Thymus (tissue), 11 donors: ENCODE data around the gene C5orf58. TPM values are rescaled to one million over a fixed set of nuclear protein-coding genes. Genes with fewer than 3 reads are reported as not detected.
"Not testable (repeated sequence)": the region's sequence is repeated elsewhere in the genome, so short reads cannot be mapped to it uniquely, and the experiment has no call there.

Experiments
- DNase-seq, 9 donors: peaks; one replicate each; pipeline ENCODE4 v3.0.0-alpha.2; 2013; ENCODE audit warnings: low spot score in 9 of 9, low read depth in 6 of 9, missing footprints in 1 of 9
- H3K27ac ChIP-seq, 2 donors: one replicate each; pipeline ENCODE4 v1.5.1; 2013; ENCODE audit warnings: control low read depth in 1 of 2, low read depth in 1 of 2, low read length in 1 of 2, mild to moderate bottlenecking in 1 of 2, moderate library complexity in 1 of 2
- H3K27me3 ChIP-seq, 2 donors: one replicate each; pipeline ENCODE4 v1.5.1; 2013; ENCODE audit warnings: low read length in 1 of 2; ENCODE audit not compliant: control insufficient read depth in 2 of 2, insufficient read depth in 1 of 2
- H3K36me3 ChIP-seq, 2 donors: one replicate each; pipeline ENCODE4 v1.5.1; 2013; ENCODE audit warnings: low read length in 1 of 2, mild to moderate bottlenecking in 1 of 2, moderate library complexity in 1 of 2; ENCODE audit not compliant: control insufficient read depth in 2 of 2, insufficient read depth in 2 of 2
- H3K4me1 ChIP-seq, 2 donors: one replicate each; pipeline ENCODE4 v1.5.1; 2013; ENCODE audit warnings: low read length in 2 of 2; ENCODE audit not compliant: control insufficient read depth in 2 of 2, insufficient read depth in 2 of 2
- H3K4me3 ChIP-seq, 2 donors: one replicate each; pipeline ENCODE4 v1.5.1; 2013; ENCODE audit warnings: low read length in 2 of 2, control low read depth in 1 of 2, mild to moderate bottlenecking in 1 of 2
- H3K9me3 ChIP-seq, 2 donors: one replicate each; pipeline ENCODE4 v1.5.1; 2013; ENCODE audit warnings: low read length in 1 of 2, mild to moderate bottlenecking in 1 of 2; ENCODE audit not compliant: control insufficient read depth in 2 of 2, insufficient read depth in 1 of 2
- WGBS: extraction: QIAGEN DNeasy Blood & Tissue Kit; methylation state at CpG from one replicate; pipeline ENCODE4 v1.1.7; 2013; 5-methylcytosine and 5-hydroxymethylcytosine counted together
- polyA plus RNA-seq: library from polyadenylated mRNA; stranded (reverse); fragments of 200-250 nt; gene quantifications from one replicate; pipeline ENCODE4 v1.2.3, GENCODE V29; 2013
- total RNA-seq: library from RNA; stranded (reverse); fragments of 120-200 nt; gene quantifications from one replicate; pipeline ENCODE4 v1.2.4, GENCODE V29; 2013
- donor health status: healthy.

The C5orf58 gene
- total and polyA plus RNA-seq, 2 donors, result 0.48 TPM; not detected in 1

DNA sequence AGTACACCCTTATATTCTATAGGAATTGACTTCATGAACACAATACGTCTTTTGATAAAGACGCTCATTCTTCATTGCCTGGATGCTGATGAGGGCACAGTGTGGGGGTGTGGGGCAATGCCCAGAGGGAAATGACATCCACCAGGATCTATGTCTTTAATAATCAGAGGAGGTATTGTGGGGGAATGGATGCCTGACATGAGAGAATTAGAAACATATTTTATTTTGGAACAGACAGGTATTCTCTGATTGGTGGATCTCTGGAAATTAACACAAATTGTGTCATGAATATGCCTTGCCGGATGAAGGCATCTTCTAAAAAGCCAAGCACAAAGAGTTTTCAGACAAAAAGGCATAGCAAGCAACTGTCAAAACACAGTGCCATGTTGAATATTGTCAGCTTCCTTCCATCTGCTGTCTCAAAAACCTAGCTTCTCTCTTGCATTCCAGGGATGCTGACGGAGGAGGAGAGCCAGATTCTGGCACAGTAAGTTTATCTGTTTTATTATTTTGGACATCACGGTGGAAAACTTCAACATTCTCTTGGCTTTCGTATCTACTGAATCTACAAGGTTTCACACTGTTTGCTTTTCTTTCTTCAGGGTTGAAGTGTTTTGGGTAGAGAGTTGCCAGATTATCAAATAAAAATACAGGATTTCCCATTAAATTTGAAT lies 3.9 kb upstream of the C5orf58 start:
- no peak for DNase-seq
- 97% methylated on average over 6 of the region's 6 CpGs for WGBS
- H3K36me3 ChIP-seq, result no peaks in the 10 kb centered on the region
- peaks cover 0 to 3% of the 10 kb centered on the region in 2 donors for H3K4me1 ChIP-seq
- H3K4me3 ChIP-seq, result no peak overlapping the region
- H3K9me3 ChIP-seq, result no peaks in the 10 kb centered on the region
- no peaks in the 10 kb centered on the region for H3K27me3 ChIP-seq
- H3K27ac ChIP-seq, result no peak overlapping the region

DNA sequence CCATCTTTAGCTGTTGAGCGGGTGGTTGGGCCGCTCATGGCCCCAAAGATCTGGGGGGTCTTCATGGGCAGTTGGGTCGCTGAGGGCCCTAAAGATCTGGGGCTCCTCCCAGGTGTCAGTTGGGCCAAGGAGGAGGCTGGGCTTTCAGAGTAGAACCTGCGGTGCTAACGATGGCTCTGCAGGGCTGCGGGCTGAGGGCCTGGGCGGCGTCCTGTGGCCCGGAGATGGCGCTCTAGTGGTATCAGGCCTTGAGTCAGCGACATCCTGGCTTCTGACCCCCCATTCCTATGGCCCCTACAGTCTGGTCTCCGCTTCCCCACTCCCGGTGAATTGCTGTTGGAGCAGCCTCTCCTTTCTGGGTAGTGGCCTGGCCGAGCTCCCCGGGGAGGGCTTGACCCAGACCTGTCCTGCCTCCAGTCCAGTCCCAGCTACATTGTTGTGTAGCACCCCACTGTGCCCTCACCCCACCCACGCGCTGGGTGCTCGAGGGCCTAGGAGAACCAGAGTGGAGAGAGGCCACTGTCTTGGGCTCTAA lies 640 bp downstream of the C5orf58 start:
- WGBS, result 97% methylated on average over 18 of the region's 18 CpGs
- Histone ChIP-seq H3K4me1 (no peaks in the 10 kb centered on the region), H3K4me3 (no peak overlapping the region), H3K36me3 (no peaks in the 10 kb centered on the region), H3K9me3 (no peaks in the 10 kb centered on the region), H3K27ac (no peak overlapping the region), H3K27me3 (no peaks in the 10 kb centered on the region)
- DNase-seq, result no peak

DNA sequence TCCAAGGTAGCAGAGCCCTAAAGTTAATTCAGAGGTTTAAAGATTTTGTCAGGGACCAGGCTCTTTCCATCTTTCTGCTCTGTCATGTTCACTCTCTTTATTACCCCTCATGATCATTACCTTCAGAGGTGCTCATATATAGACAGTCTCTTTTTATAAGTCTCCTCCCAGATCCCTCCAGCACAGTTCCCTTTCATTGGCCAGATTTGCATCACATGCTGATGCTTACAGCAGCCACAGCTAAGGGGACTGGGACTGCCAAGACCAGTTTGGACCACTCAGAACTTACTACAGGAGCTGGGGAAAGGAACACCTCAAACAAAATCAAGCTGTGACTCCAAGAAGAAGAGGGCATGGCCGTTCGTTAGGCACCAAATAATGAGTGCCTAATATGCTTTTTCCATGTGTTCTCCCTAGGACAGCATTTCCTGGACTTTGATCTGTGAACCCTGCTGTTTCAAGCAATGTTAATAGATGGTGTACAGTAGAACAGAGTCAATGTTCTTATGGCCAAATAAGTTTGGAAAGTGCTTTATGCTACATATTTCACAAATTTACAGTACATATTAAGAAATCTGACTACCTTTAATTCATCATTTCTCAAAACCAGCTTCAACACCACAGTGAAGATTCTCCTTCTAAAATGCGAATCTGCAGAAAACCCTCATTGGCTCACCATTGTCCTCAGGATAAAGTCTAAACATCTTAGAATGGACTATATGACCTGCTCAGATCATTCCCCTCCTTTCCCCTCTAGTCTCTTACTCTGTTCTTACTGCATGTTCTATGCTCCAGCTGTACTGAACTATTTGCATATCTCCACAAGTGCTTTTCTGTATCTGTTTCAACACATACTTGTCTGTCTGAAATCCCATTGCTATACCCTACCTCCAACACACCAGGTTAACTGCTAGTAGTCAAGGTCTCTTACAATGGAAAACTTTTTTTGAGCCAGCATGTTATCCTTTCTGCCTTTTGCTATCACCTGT lies 3.4 kb downstream of the C5orf58 start:
- no peak for DNase-seq
- 94% methylated on average over 3 of the region's 3 CpGs for WGBS
- H3K27me3 ChIP-seq, result no peaks in the 10 kb centered on the region
- no peak overlapping the region for H3K4me3 ChIP-seq
- H3K4me1 ChIP-seq, result no peaks in the 10 kb centered on the region
- H3K9me3 ChIP-seq, result no peaks in the 10 kb centered on the region
- no peak overlapping the region for H3K27ac ChIP-seq
- no peaks in the 10 kb centered on the region for H3K36me3 ChIP-seq

DNA sequence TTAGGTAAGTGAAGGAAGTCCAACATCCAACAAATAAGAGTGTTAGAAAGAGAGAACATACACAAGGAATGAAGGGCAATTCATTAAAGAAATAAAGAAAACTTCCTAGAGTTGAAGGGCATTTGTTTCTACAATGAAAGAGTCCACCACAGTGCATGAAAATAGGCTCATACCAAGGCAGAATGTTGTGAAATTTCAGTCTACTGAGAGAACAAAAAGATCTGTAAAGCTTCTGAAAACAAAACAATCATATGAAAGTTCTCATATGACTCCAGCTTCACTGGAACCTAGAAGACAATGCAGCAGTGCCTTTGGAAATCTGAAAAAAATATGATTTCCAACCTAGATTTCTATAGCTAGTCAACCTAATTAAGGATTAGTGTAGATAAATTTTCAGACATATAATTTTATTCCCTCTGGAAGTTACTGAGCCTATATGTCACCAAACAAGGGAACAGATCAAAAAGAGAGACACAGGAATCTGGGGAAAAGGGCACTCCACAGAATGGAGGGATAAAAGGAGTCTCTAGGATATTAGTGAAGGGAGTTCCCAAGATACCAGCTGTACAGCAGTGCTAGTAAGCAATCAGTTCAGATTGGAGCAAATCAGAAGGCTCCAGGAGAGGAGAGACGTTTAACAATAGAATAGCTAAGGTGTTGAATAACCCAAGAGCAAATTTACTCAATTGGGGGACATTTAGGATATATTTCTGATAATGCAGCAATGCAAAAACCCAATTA lies 5.8 kb downstream of the C5orf58 start:
- no peaks in the 10 kb centered on the region for H3K36me3 ChIP-seq
- H3K9me3 ChIP-seq, result no peaks in the 10 kb centered on the region
- no peak for DNase-seq
- H3K27me3 ChIP-seq, result no peaks in the 10 kb centered on the region
- H3K4me1 ChIP-seq, result no peaks in the 10 kb centered on the region
- WGBS, result 89% methylated on average over 1 of the region's 1 CpG
- H3K27ac ChIP-seq, result no peak overlapping the region
- H3K4me3 ChIP-seq, result no peak overlapping the region

DNA sequence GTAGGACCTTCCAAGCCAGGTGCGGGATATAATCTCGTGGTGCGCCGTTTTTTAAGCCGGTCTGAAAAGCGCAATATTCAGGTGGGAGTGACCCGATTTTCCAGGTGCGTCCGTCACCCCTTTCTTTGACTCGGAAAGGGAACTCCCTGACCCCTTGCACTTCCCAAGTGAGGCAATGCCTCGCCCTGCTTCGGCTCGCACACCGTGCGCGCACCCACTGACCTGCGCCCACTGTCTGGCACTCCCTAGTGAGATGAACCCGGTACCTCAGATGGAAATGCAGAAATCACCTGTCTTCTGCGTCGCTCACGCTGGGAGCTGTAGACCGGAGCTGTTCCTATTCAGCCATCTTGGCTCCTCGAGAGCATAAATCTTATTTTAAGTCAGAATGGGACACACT lies 12.7 kb downstream of the C5orf58 start:
- H3K36me3 ChIP-seq, result peaks cover 32 to 43% of the 10 kb centered on the region in 2 donors
- not testable (repeated sequence) for H3K27ac ChIP-seq, DNase-seq, H3K4me3 ChIP-seq, H3K27me3 ChIP-seq, H3K9me3 ChIP-seq, H3K4me1 ChIP-seq
- 97% methylated on average over 19 of the region's 23 CpGs for WGBS

DNA sequence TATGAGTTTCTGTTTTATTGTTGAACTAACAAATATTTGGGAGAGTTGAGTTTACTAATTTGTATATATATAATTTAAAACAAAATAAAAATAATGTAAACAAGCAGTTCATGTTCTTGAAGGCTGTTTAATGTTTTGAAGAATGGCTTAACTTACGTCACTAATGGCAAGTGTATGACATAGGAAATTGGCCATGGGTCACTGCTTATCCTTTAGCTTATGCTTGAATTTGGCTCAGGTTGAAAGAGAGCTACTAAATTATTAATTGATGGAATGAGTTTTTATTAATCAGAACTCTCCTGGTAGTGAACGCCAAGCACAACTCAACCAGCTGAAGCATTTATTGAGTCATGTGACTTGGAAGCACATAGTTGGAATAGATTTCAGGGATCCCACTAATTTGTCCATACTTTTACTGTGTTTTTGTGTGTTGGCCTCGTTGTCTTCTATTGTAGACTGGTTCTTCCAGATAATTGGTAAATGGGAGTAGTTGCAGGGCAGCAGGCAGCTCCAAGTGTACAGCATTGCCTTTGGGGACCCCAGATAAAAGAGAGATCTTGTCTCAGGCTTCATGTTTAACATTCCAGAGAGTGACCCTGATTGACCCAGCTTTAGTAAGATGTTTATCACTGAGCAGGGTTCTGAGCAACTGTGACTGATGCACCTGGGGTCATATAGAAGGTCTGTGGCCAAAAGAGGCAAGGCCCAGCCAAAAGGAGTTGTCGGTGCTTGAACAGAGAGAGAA lies 13.5 kb downstream of the C5orf58 start:
- Histone ChIP-seq H3K27ac (no peak overlapping the region), H3K36me3 (peaks cover 36 to 52% of the 10 kb centered on the region in 2 donors), H3K9me3 (peaks cover 0 to 2% of the 10 kb centered on the region in 2 donors), H3K27me3 (no peaks in the 10 kb centered on the region), H3K4me1 (no peaks in the 10 kb centered on the region), H3K4me3 (no peak overlapping the region)
- DNase-seq, result no peak
- WGBS, result 98% methylated on average over 4 of the region's 4 CpGs

DNA sequence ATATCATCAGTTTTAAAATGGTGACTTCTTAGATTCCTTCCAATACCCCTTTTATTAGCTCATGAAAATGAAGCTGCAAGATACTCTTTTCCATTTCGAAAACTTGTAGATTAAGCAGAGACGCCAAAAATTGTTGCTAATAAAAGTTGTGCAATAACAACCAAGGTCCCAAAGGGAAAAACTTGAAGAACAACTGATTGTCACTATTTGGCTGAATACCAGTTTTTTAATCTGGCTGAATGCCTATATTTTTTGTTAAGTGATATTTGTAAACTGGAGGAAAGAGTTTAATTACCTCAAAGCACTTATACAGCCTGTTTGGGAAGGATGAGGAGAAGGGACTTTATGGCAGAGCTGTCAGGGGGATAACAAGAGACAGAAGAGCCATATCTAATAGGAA lies 14.6 kb downstream of the C5orf58 start:
- Histone ChIP-seq H3K27me3 (no peaks in the 10 kb centered on the region), H3K27ac (no peak overlapping the region), H3K4me3 (no peak overlapping the region), H3K36me3 (peaks cover 44 to 63% of the 10 kb centered on the region in 2 donors), H3K9me3 (peaks cover 0 to 2% of the 10 kb centered on the region in 2 donors), H3K4me1 (no peaks in the 10 kb centered on the region)
- 95% methylated on average over 2 of the region's 2 CpGs for WGBS
- DNase-seq, result no peak

DNA sequence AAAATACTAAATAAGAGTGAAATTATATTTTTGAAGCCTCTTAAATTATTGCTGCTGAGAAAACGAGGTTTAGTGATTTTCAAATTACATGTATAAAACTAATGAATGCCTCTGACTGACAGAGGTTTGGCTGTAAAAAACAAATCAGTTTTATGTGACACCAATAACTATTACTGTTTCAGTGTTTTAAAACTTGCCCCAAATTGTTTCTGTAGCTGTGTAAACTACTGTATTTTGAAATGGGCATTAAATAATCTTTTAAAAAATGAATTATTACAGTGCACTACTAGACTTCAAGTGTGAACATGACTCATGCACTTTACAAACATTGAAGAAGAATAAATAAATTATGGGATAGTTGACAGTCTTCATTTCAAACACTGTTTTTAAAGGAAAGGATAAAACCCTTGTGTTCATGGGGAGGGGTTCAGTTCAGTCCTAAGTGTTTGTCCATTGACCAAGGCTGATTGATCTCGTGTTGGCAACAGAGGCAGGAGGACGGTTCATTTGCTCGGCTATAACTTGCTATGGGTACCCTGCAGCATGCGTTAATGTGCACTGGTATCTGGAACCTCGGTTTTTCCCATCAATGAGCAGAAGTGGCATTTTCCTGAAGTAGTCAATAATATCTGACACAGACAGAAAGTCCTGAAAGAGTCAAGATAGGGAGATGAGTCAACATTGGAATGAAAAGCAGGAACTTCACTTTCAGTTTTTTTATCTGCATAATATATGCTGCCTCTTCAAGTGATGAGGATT lies 15.6 kb downstream of the C5orf58 start:
- Histone ChIP-seq H3K36me3 (peaks cover 49 to 73% of the 10 kb centered on the region in 2 donors), H3K27ac (no peak overlapping the region), H3K4me1 (no peaks in the 10 kb centered on the region), H3K4me3 (no peak overlapping the region), H3K27me3 (no peaks in the 10 kb centered on the region), H3K9me3 (peaks cover 0 to 2% of the 10 kb centered on the region in 2 donors)
- no peak for DNase-seq
- WGBS, result 96% methylated on average over 6 of the region's 6 CpGs
